NT2/D1 (cell line): ENCODE results near the gene ALDH3B1.

Source experiments
- SUZ12 ChIP-seq: IDR thresholded peaks from 2 replicates; pipeline ENCODE4 v1.6.1; 2011; ENCODE audit not compliant: insufficient read length, insufficient read depth; ENCODE audit errors: extremely low read depth
- YY1 ChIP-seq: IDR thresholded peaks from 2 replicates; pipeline ENCODE4 v1.6.1; 2011; ENCODE audit not compliant: insufficient read length, insufficient read depth

DNA sequence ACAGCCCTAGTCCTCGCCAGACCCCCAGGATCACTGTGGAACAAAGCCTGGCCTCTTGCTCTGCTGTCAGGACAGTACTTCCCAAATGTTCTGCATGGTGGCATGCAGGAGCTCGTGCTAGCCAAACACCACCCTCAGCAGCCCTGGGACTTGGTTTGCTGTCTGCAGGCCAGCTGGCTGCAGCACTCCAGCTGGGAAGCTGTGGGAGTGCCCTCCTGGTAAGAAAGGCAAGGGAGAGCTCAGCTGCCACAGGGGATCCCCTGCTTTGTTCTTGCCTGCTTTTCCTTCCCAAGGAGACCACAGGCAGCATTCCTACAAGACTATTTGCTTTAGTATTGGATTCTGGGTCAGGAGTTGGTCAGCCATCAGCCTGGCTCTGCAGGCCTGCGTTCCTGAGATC lies 56.6 kb downstream of the ALDH3B1 start:
- no peak for TF ChIP-seq SUZ12
- no peak for TF ChIP-seq YY1
